Measurements from ENCODE around the gene TOR4A. TPM values are rescaled to one million over a fixed set of nuclear protein-coding genes. Genes with fewer than 3 reads are reported as not detected.

The TOR4A gene
- total and polyA plus RNA-seq, 2 donors from 2014 or later: 4.9 to 23.8 TPM

DNA sequence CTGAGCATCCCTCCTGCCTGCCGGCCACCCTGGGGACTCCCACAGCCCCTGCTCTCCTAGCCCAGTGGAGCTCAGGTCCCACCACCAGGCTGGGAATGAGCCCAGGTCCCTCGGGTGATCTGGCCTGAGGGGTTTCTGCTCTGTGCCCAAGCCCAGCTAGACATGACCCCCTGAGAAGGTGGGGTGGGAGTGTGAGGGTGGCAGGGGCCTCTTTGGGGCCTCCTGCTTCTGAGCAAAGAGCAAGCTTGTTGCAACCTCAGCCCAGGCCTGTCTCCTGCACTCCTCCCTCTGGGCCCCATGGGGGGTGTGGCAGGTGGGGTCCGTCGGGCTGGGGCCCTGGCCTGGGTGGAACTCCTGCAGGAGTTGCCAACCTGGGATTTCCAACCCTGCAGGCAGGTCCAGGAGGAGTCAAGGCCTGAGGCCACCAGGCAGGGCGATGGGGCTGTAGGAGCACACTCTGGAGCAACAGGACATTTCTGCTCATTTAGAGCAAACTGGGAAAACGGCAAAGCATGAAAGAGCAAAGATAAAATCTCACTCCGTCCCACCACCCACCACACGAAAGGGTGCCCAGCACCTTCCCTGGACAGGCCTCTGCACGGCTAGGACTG, 35.9 kb downstream of the TOR4A start:
- H3K4me3 ChIP-seq (ENCODE audit: low read length in 3 of 3): no peak overlapping the region
- H3K4me1 ChIP-seq (ENCODE audit: control insufficient read depth in 2 of 3, insufficient read depth in 2 of 3, low read depth in 1 of 3, low read length in 3 of 3): peaks cover 0 to 7% (median 0%) of the 10 kb centered on the region in 3 donors
- DNase-seq (no peak), FAIRE-seq (no peak)
- H3K36me3 ChIP-seq (ENCODE audit: control insufficient read depth in 2 of 3, insufficient read depth in 3 of 3, low read length in 3 of 3): no peaks in the 10 kb centered on the region
- no peak overlapping the region for H3K27ac ChIP-seq (ENCODE audit: low read depth in 2 of 2, low read length in 2 of 2)
- no peak overlapping the region for H3K9ac ChIP-seq (ENCODE audit: low read length in 3 of 3)
- intact Hi-C loops (cut with DNase I): no loop called here
- no peaks in the 10 kb centered on the region for H3K9me3 ChIP-seq (ENCODE audit: control insufficient read depth in 2 of 3, insufficient read depth in 1 of 3, low read length in 3 of 3)
- no peaks in the 10 kb centered on the region for H3K27me3 ChIP-seq (ENCODE audit: control insufficient read depth, insufficient read depth, low read length)
- TF ChIP-seq, protein P1, sequence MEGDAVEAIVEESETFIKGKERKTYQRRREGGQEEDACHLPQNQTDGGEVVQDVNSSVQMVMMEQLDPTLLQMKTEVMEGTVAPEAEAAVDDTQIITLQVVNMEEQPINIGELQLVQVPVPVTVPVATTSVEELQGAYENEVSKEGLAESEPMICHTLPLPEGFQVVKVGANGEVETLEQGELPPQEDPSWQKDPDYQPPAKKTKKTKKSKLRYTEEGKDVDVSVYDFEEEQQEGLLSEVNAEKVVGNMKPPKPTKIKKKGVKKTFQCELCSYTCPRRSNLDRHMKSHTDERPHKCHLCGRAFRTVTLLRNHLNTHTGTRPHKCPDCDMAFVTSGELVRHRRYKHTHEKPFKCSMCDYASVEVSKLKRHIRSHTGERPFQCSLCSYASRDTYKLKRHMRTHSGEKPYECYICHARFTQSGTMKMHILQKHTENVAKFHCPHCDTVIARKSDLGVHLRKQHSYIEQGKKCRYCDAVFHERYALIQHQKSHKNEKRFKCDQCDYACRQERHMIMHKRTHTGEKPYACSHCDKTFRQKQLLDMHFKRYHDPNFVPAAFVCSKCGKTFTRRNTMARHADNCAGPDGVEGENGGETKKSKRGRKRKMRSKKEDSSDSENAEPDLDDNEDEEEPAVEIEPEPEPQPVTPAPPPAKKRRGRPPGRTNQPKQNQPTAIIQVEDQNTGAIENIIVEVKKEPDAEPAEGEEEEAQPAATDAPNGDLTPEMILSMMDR (IDR thresholded peaks at IDR 0.05; ENCODE audit: borderline replicate concordance, extremely low read depth, insufficient read depth): no peak

DNA sequence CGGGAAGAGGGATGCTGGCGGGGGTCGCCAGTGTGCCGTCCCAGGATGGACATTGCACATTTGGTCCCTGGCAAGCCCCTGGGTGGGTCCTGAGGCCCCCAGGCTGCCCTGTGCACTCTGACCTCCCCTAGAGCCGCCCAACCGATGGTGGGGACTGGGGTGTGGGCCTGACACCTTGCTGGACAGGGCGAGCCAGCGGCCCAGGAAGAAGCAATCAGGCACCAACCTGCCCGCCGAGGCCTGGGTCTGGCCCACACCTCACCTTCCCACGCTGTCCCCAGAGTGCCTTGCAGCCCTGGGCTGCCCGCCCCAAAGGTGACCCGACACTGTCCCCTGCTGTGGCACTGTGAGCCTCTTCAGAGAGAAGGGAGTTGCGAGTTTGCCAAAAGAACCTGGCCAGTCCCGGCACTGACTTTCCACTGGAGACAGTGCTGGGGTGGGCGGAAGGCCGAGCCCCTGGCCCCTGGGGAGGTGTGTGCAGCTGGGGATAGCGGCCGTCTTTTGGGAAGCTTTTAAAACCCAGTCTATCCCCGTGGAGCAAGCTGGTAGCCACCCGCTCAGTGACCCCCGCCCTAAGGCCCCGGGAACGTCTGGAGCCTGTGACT, 36.5 kb downstream of the TOR4A start:
- intact Hi-C loops (cut with DNase I): no loop called here
- DNase-seq (peak in 2 of 5 donors; percentile 62 to 70), FAIRE-seq (no peak)
- Histone ChIP-seq H3K4me1 (ENCODE audit: control insufficient read depth in 2 of 3, insufficient read depth in 2 of 3, low read depth in 1 of 3, low read length in 3 of 3) (peaks cover 0 to 7% (median 0%) of the 10 kb centered on the region in 3 donors), H3K9me3 (ENCODE audit: control insufficient read depth in 2 of 3, insufficient read depth in 1 of 3, low read length in 3 of 3) (no peaks in the 10 kb centered on the region), H3K27me3 (ENCODE audit: control insufficient read depth, insufficient read depth, low read length) (no peaks in the 10 kb centered on the region), H3K27ac (ENCODE audit: low read depth in 2 of 2, low read length in 2 of 2) (no peak overlapping the region), H3K9ac (ENCODE audit: low read length in 3 of 3) (no peak overlapping the region), H3K36me3 (ENCODE audit: control insufficient read depth in 2 of 3, insufficient read depth in 3 of 3, low read length in 3 of 3) (no peaks in the 10 kb centered on the region), H3K4me3 (ENCODE audit: low read length in 3 of 3) (no peak overlapping the region)
- TF ChIP-seq, protein P1 (IDR thresholded peaks at IDR 0.05; ENCODE audit: borderline replicate concordance, extremely low read depth, insufficient read depth): no peak

DNA sequence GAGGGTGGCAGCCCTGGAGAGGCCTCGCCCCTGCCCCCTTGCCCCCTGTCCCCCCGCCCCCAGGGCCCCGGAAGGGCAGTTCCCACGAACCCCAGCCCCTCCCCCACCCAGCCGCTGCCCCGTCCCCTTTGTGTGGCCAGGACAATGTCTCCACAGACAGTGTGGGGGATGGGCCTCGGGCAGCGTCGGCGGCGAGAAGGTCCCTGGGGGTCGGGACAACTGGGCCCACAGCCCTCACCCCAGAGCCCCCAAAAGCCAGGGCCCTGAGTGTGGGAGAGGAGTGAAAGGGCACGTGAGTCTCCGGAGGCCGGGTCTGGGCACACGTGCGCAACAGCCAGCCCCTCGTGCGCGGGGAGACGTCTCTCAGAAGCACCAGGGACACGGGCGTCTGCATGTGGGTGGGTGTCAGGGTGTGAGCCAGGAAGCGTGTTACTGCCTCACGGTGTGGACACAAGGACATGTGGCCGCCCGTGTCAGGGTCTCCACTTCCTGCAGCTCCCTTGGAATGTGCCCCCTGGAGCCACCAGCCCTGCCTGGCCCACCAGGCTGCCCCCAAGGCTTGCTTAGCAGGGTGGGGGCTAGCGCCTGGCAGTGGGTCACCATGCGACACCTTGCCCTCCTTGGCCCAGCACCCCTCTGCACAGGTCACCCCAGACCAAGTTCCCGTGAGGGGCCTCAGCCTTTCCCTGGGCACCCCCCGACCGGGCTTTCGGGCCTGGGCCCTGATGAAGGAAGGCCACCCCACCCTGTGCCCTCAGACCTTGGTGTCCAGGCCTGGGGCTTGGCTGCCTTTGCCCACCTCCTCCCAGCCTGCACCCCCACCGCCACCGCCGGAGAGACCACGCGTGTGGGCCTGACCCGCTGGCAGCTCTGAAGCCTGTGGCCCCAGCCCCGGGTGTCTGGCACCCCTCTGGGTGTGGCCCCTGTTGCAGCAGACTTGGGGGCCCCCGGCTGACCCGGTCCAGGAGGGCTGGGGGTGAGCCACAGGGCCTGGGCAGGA, 37.3 kb downstream of the TOR4A start:
- H3K27me3 ChIP-seq (ENCODE audit: control insufficient read depth, insufficient read depth, low read length): no peaks in the 10 kb centered on the region
- H3K4me1 ChIP-seq (ENCODE audit: control insufficient read depth in 2 of 3, insufficient read depth in 2 of 3, low read depth in 1 of 3, low read length in 3 of 3): peaks cover 0 to 7% (median 0%) of the 10 kb centered on the region in 3 donors
- no peak overlapping the region for H3K9ac ChIP-seq (ENCODE audit: low read length in 3 of 3)
- FAIRE-seq (no peak), DNase-seq (peak in 3 of 5 donors; percentile 42 to 82 (median 78))
- intact Hi-C loops (cut with DNase I): no loop called here
- no peaks in the 10 kb centered on the region for H3K36me3 ChIP-seq (ENCODE audit: control insufficient read depth in 2 of 3, insufficient read depth in 3 of 3, low read length in 3 of 3)
- H3K9me3 ChIP-seq (ENCODE audit: control insufficient read depth in 2 of 3, insufficient read depth in 1 of 3, low read length in 3 of 3): no peaks in the 10 kb centered on the region
- no peak overlapping the region for H3K4me3 ChIP-seq (ENCODE audit: low read length in 3 of 3)
- H3K27ac ChIP-seq (ENCODE audit: low read depth in 2 of 2, low read length in 2 of 2): no peak overlapping the region
- TF ChIP-seq, protein P1 (IDR thresholded peaks at IDR 0.05; ENCODE audit: borderline replicate concordance, extremely low read depth, insufficient read depth): no peak
